Measurements from ENCODE around the gene PCDHGA7.
"Not testable (repeated sequence)": the region's sequence is repeated elsewhere in the genome, so short reads cannot be mapped to it uniquely, and the experiment has no call there.

PCDHGA7 gene

GRCh38 chr5:141387557-141388311 is 5.2 kb downstream of the PCDHGA7 start, which contains the start of gene PCDHGB4:
Gene PCDHGB4 (plus strand): TSS chr5:141387698. CDS start chr5:141387885, 187 bp downstream.
- H3K9me3 ChIP-seq (ENCODE audit: control insufficient read depth in 2 of 2, low read length in 2 of 2), result peaks cover 10 to 46% of the 10 kb centered on the region in 2 donors
- not testable (repeated sequence) for H3K36me3 ChIP-seq (ENCODE audit: control insufficient read depth in 2 of 2, insufficient read depth in 2 of 2, low read length in 2 of 2); H3K27me3 ChIP-seq (ENCODE audit: control insufficient read depth in 2 of 2, insufficient read depth in 2 of 2, low read length in 2 of 2); H3K4me1 ChIP-seq (ENCODE audit: control insufficient read depth in 2 of 2, insufficient read depth in 2 of 2, low read length in 2 of 2); H3K27ac ChIP-seq (ENCODE audit: low read depth in 2 of 2, low read length in 2 of 2); H3K9ac ChIP-seq (ENCODE audit: low read depth in 1 of 2, low read length in 2 of 2)
- peak within 1 kb of the TSS in 1 of 2 donors; percentile 29 for H3K4me3 ChIP-seq (ENCODE audit: low read length in 2 of 2)

GRCh38 chr5:141388661-141389060 is 6.1 kb downstream of the PCDHGA7 start:
- peak overlapping the region in 1 of 2 donors; percentile 29 for H3K4me3 ChIP-seq (ENCODE audit: low read length in 2 of 2)
- no peak overlapping the region for H3K27ac ChIP-seq (ENCODE audit: low read depth in 2 of 2, low read length in 2 of 2)
- H3K27me3 ChIP-seq (ENCODE audit: control insufficient read depth in 2 of 2, insufficient read depth in 2 of 2, low read length in 2 of 2), result no peaks in the 10 kb centered on the region
- peaks cover 10 to 48% of the 10 kb centered on the region in 2 donors for H3K9me3 ChIP-seq (ENCODE audit: control insufficient read depth in 2 of 2, low read length in 2 of 2)
- H3K9ac ChIP-seq (ENCODE audit: low read depth in 1 of 2, low read length in 2 of 2), result no peak overlapping the region
- H3K4me1 ChIP-seq (ENCODE audit: control insufficient read depth in 2 of 2, insufficient read depth in 2 of 2, low read length in 2 of 2), result no peaks in the 10 kb centered on the region
- no peaks in the 10 kb centered on the region for H3K36me3 ChIP-seq (ENCODE audit: control insufficient read depth in 2 of 2, insufficient read depth in 2 of 2, low read length in 2 of 2)

- H3K9me3 ChIP-seq (ENCODE audit: control insufficient read depth in 2 of 2, low read length in 2 of 2), result peaks cover 10 to 48% of the 10 kb centered on the region in 2 donors
- H3K9ac ChIP-seq (ENCODE audit: low read depth in 1 of 2, low read length in 2 of 2), result no peak overlapping the region
These were observed 6.9 kb downstream of the PCDHGA7 start for GRCh38 chr5:141389153-141390042.

GRCh38 chr5:141392429-141393198 is 10.1 kb downstream of the PCDHGA7 start, which contains the start of gene PCDHGA8:
Gene PCDHGA8 (plus strand): TSS chr5:141392633. CDS start chr5:141392814, 181 bp downstream.
- H3K27ac ChIP-seq (ENCODE audit: low read depth in 2 of 2, low read length in 2 of 2), result no peak within 1 kb of the TSS
- H3K4me3 ChIP-seq (ENCODE audit: low read length in 2 of 2), result no peak within 1 kb of the TSS
- no peaks in the 10 kb centered on the region for H3K4me1 ChIP-seq (ENCODE audit: control insufficient read depth in 2 of 2, insufficient read depth in 2 of 2, low read length in 2 of 2)
- peaks cover 14 to 45% of the 10 kb centered on the region in 2 donors for H3K9me3 ChIP-seq (ENCODE audit: control insufficient read depth in 2 of 2, low read length in 2 of 2)
- no peaks in the 10 kb centered on the region for H3K27me3 ChIP-seq (ENCODE audit: control insufficient read depth in 2 of 2, insufficient read depth in 2 of 2, low read length in 2 of 2)
- H3K9ac ChIP-seq (ENCODE audit: low read depth in 1 of 2, low read length in 2 of 2), result no peak within 1 kb of the TSS
- no peaks in the 10 kb centered on the region for H3K36me3 ChIP-seq (ENCODE audit: control insufficient read depth in 2 of 2, insufficient read depth in 2 of 2, low read length in 2 of 2)

More at GRCh38 chr5:141389153-141390042, 6.9 kb downstream of the PCDHGA7 start:
- H3K36me3 ChIP-seq (ENCODE audit: control insufficient read depth in 2 of 2, insufficient read depth in 2 of 2, low read length in 2 of 2), result no peaks in the 10 kb centered on the region
- H3K27ac ChIP-seq (ENCODE audit: low read depth in 2 of 2, low read length in 2 of 2), result no peak overlapping the region
- no peaks in the 10 kb centered on the region for H3K27me3 ChIP-seq (ENCODE audit: control insufficient read depth in 2 of 2, insufficient read depth in 2 of 2, low read length in 2 of 2)
- H3K4me3 ChIP-seq (ENCODE audit: low read length in 2 of 2), result no peak overlapping the region
- H3K4me1 ChIP-seq (ENCODE audit: control insufficient read depth in 2 of 2, insufficient read depth in 2 of 2, low read length in 2 of 2), result no peaks in the 10 kb centered on the region

- H3K27me3 ChIP-seq (ENCODE audit: control insufficient read depth in 2 of 2, insufficient read depth in 2 of 2, low read length in 2 of 2), result no peaks in the 10 kb centered on the region
- peaks cover 13 to 43% of the 10 kb centered on the region in 2 donors for H3K9me3 ChIP-seq (ENCODE audit: control insufficient read depth in 2 of 2, low read length in 2 of 2)
- H3K27ac ChIP-seq (ENCODE audit: low read depth in 2 of 2, low read length in 2 of 2), result no peak overlapping the region
- no peaks in the 10 kb centered on the region for H3K36me3 ChIP-seq (ENCODE audit: control insufficient read depth in 2 of 2, insufficient read depth in 2 of 2, low read length in 2 of 2)
- H3K4me3 ChIP-seq (ENCODE audit: low read length in 2 of 2), result no peak overlapping the region
- no peak overlapping the region for H3K9ac ChIP-seq (ENCODE audit: low read depth in 1 of 2, low read length in 2 of 2)
- H3K4me1 ChIP-seq (ENCODE audit: control insufficient read depth in 2 of 2, insufficient read depth in 2 of 2, low read length in 2 of 2), result no peaks in the 10 kb centered on the region
These were observed 10.7 kb downstream of the PCDHGA7 start for GRCh38 chr5:141393267-141393666.

- not testable (repeated sequence) for H3K9ac ChIP-seq (ENCODE audit: low read depth in 1 of 2, low read length in 2 of 2); H3K27me3 ChIP-seq (ENCODE audit: control insufficient read depth in 2 of 2, insufficient read depth in 2 of 2, low read length in 2 of 2); H3K4me3 ChIP-seq (ENCODE audit: low read length in 2 of 2); H3K27ac ChIP-seq (ENCODE audit: low read depth in 2 of 2, low read length in 2 of 2); H3K36me3 ChIP-seq (ENCODE audit: control insufficient read depth in 2 of 2, insufficient read depth in 2 of 2, low read length in 2 of 2); H3K4me1 ChIP-seq (ENCODE audit: control insufficient read depth in 2 of 2, insufficient read depth in 2 of 2, low read length in 2 of 2)
- H3K9me3 ChIP-seq (ENCODE audit: control insufficient read depth in 2 of 2, low read length in 2 of 2), result peaks cover 16 to 38% of the 10 kb centered on the region in 2 donors
These were observed 12.1 kb downstream of the PCDHGA7 start for GRCh38 chr5:141394401-141395187.

- not testable (repeated sequence) for H3K4me1 ChIP-seq (ENCODE audit: control insufficient read depth in 2 of 2, insufficient read depth in 2 of 2, low read length in 2 of 2); H3K9ac ChIP-seq (ENCODE audit: low read depth in 1 of 2, low read length in 2 of 2); H3K27me3 ChIP-seq (ENCODE audit: control insufficient read depth in 2 of 2, insufficient read depth in 2 of 2, low read length in 2 of 2); H3K36me3 ChIP-seq (ENCODE audit: control insufficient read depth in 2 of 2, insufficient read depth in 2 of 2, low read length in 2 of 2); H3K27ac ChIP-seq (ENCODE audit: low read depth in 2 of 2, low read length in 2 of 2)
- Histone ChIP-seq H3K9me3 (ENCODE audit: control insufficient read depth in 2 of 2, low read length in 2 of 2) (peaks cover 32 to 39% of the 10 kb centered on the region in 2 donors), H3K4me3 (ENCODE audit: low read length in 2 of 2) (peak within 1 kb of the TSS; percentile 16 to 48)
These were observed 15.4 kb downstream of the PCDHGA7 start, which contains the start of gene PCDHGB5 for GRCh38 chr5:141397756-141398551. Gene PCDHGB5 (plus strand): TSS chr5:141397947. CDS start chr5:141398128, 181 bp downstream.

- Histone ChIP-seq H3K9me3 (ENCODE audit: control insufficient read depth in 2 of 2, low read length in 2 of 2) (peaks cover 35 to 36% of the 10 kb centered on the region in 2 donors), H3K36me3 (ENCODE audit: control insufficient read depth in 2 of 2, insufficient read depth in 2 of 2, low read length in 2 of 2) (no peaks in the 10 kb centered on the region), H3K9ac (ENCODE audit: low read depth in 1 of 2, low read length in 2 of 2) (no peak overlapping the region), H3K27me3 (ENCODE audit: control insufficient read depth in 2 of 2, insufficient read depth in 2 of 2, low read length in 2 of 2) (peaks cover 0 to 3% of the 10 kb centered on the region in 2 donors), H3K4me1 (ENCODE audit: control insufficient read depth in 2 of 2, insufficient read depth in 2 of 2, low read length in 2 of 2) (no peaks in the 10 kb centered on the region), H3K4me3 (ENCODE audit: low read length in 2 of 2) (peak overlapping the region; percentile 5 to 16), H3K27ac (ENCODE audit: low read depth in 2 of 2, low read length in 2 of 2) (no peak overlapping the region)
These were observed 16.1 kb downstream of the PCDHGA7 start for GRCh38 chr5:141398608-141399007.
